Muscle layer of colon (tissue), 2 donors: ENCODE data around the gene ACVR2B.

Source experiments
- H3K27ac ChIP-seq: one replicate; pipeline ENCODE4 v1.7.0; 2013; ENCODE audit warnings: low read depth, mild to moderate bottlenecking, low read length, moderate library complexity
- H3K27me3 ChIP-seq, 2 donors: one replicate each; pipeline ENCODE4 v1.7.0; 2013; ENCODE audit warnings: low read length in 2 of 2, mild to moderate bottlenecking in 2 of 2; ENCODE audit not compliant: insufficient read depth in 2 of 2, control insufficient read depth in 1 of 2
- H3K36me3 ChIP-seq: one replicate; pipeline ENCODE4 v1.7.0; 2013; ENCODE audit warnings: mild to moderate bottlenecking, low read length; ENCODE audit not compliant: insufficient read depth
- H3K4me1 ChIP-seq: one replicate; pipeline ENCODE4 v1.7.0; 2013; ENCODE audit warnings: mild to moderate bottlenecking, low read length; ENCODE audit not compliant: insufficient read depth
- H3K4me3 ChIP-seq, 2 donors: one replicate each; pipeline ENCODE4 v1.7.0; 2013; ENCODE audit warnings: low read length in 2 of 2, low read depth in 1 of 2, mild to moderate bottlenecking in 1 of 2, moderate library complexity in 1 of 2
- H3K9ac ChIP-seq: one replicate; pipeline ENCODE4 v1.7.0; 2013; ENCODE audit warnings: low read length
- H3K9me3 ChIP-seq: one replicate; pipeline ENCODE4 v1.7.0; 2013; ENCODE audit warnings: mild to moderate bottlenecking, low read length
- donor health status: abdominal sarcoma.
- donor health status: Adenocarcinoma of cecum.

The ACVR2B gene

GRCh38 chr3:38538773-38539353 is 85.2 kb downstream of the ACVR2B start:
- no peaks in the 10 kb centered on the region for H3K4me1 ChIP-seq
- H3K4me3 ChIP-seq = no peak overlapping the region
- H3K36me3 ChIP-seq = no peaks in the 10 kb centered on the region
- no peak overlapping the region for H3K27ac ChIP-seq
- H3K27me3 ChIP-seq = no peaks in the 10 kb centered on the region
- no peak overlapping the region for H3K9ac ChIP-seq
- no peaks in the 10 kb centered on the region for H3K9me3 ChIP-seq

- H3K4me1 ChIP-seq = no peaks in the 10 kb centered on the region
- H3K9me3 ChIP-seq = no peaks in the 10 kb centered on the region
- H3K36me3 ChIP-seq = no peaks in the 10 kb centered on the region
- H3K27ac ChIP-seq = no peak overlapping the region
- no peak overlapping the region for H3K9ac ChIP-seq
- no peaks in the 10 kb centered on the region for H3K27me3 ChIP-seq
- H3K4me3 ChIP-seq = no peak overlapping the region
Measured at GRCh38 chr3:38541806-38542205, 88.1 kb downstream of the ACVR2B start.
